BE2C (cell line): ENCODE measurements around the gene C5orf46.
"Not testable (repeated sequence)": the region's sequence is repeated elsewhere in the genome, so short reads cannot be mapped to it uniquely, and the experiment has no call there.

Experiments
- DNase-seq: peaks from one replicate; pipeline ENCODE4 v3.0.0-alpha.2; 2020
- H3K27me3 ChIP-seq: fragments of 250-450 bp; sonication (Bioruptor Pico); 2 replicates; pipeline ENCODE4 v1.5.1; 2020; ENCODE audit warnings: mild to moderate bottlenecking
- H3K36me3 ChIP-seq: fragments of 250-450 bp; sonication (Bioruptor Pico); 2 replicates; pipeline ENCODE4 v1.5.1; 2020; ENCODE audit warnings: mild to moderate bottlenecking
- H3K4me1 ChIP-seq: fragments of 250-450 bp; sonication (Bioruptor Pico); 2 replicates; pipeline ENCODE4 v1.5.1; 2020
- H3K4me3 ChIP-seq: 2 replicates; pipeline ENCODE4 v1.5.1; 2011; ENCODE audit warnings: low read depth, low read length
- H3K9me3 ChIP-seq: fragments of 250-450 bp; sonication (Bioruptor Pico); 2 replicates; pipeline ENCODE4 v1.5.1; 2020
- CTCF ChIP-seq: IDR thresholded peaks from 2 replicates; pipeline ENCODE4 v1.5.1; 2012; ENCODE audit warnings: mild to moderate bottlenecking, low read depth, low read length

The C5orf46 gene

GRCh38 chr5:147876626-147877025 lies 29.7 kb downstream of the C5orf46 start:
- Histone ChIP-seq H3K4me3 (no peak overlapping the region), H3K36me3 (no peaks in the 10 kb centered on the region), H3K9me3 (no peaks in the 10 kb centered on the region), H3K27me3 (peaks cover 51% of the 10 kb centered on the region), H3K4me1 (no peaks in the 10 kb centered on the region)
- no peak for DNase-seq
- TF ChIP-seq CTCF, result no peak

DNA sequence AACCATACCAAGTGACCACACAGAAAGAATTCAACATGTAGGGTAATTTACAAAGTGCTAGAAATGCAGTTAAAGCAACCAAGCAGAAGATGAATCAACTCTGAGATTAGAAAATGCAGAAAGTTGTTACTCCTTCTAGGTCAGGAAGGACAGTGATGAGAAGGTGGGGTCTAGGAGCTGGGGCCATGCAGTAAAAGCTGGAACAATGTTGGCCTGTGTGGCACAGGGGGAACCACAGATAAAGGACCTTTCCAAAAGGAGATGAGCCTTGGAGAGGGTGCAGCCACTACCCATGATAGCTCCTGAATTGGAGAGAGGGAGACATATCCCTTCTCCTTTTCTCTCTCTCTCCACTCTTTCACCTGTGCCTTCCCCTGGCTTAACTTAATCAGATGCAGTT lies 30.2 kb downstream of the C5orf46 start:
- Histone ChIP-seq H3K36me3 (no peaks in the 10 kb centered on the region), H3K4me1 (no peaks in the 10 kb centered on the region), H3K4me3 (no peak overlapping the region), H3K9me3 (no peaks in the 10 kb centered on the region), H3K27me3 (peaks cover 51% of the 10 kb centered on the region)
- no peak for TF ChIP-seq CTCF
- no peak for DNase-seq

DNA sequence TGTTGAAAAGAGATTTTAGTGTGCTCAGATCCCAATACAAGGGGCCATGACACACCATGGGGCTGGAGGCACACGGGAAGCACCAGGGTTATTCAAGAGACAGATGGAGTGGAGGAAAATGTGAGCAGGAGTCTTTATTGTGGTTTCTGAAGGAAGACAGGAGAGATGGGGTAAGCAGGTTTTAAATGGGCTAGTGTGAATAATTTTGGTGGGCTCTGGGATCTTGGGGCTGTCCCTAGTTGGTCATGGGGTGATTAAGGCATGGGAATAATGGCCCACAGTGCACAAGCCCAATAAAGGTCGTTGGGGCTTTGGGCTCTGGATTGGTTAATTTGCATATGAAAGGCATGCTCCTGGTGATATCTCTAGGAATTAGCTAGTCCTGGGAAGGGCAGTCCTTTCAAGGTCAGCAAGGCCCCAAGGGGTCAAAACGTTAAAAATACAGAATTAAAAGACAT lies 31.4 kb downstream of the C5orf46 start:
- no peaks in the 10 kb centered on the region for H3K4me1 ChIP-seq

GRCh38 chr5:147874118-147874875 lies 32.0 kb downstream of the C5orf46 start:
- not testable (repeated sequence) for H3K4me1 ChIP-seq, DNase-seq, H3K4me3 ChIP-seq, H3K36me3 ChIP-seq, H3K9me3 ChIP-seq
- peaks cover 36% of the 10 kb centered on the region for H3K27me3 ChIP-seq

More for the DNA sequence above, 31.4 kb downstream of the C5orf46 start:
- no peak for TF ChIP-seq CTCF
- H3K9me3 ChIP-seq, result no peaks in the 10 kb centered on the region
- H3K27me3 ChIP-seq, result peaks cover 42% of the 10 kb centered on the region
- no peak overlapping the region for H3K4me3 ChIP-seq
- no peaks in the 10 kb centered on the region for H3K36me3 ChIP-seq
- DNase-seq, result no peak

DNA sequence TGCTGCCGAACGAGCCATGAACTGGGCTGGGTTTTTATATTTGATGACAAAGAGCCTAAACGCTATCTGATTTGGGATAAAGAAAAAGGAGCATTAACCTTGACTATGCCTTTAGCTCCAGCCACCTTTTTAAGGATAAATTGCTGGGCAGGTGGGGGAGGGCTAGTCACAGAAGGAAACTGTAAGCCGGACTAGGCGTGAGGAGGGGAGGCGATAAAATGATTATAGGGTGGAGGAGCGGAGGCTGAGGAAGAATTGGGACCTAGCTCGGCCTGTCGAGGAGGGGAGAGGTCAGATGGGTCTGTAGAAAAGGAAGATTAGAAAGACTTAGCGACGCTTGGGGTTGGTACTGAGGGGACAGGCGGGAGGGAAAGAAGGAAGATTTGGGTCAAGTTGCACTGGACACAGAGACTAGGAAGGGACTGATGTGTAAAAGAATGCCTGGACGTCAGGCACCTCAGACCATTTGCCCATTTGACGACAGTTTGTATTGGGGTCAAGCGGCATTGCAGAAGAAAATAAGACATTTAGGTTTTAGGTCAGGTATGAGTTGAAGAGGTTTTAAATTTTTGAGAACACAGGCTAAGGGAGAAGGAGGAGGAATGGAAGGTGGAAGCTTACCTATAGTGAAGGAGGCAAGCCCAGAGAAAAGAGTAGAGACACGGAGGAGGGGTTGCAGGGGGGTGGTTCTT lies 33.4 kb downstream of the C5orf46 start:
- not testable (repeated sequence) for H3K36me3 ChIP-seq, H3K9me3 ChIP-seq, H3K4me3 ChIP-seq, H3K4me1 ChIP-seq, DNase-seq
- H3K27me3 ChIP-seq, result peaks cover 25% of the 10 kb centered on the region

GRCh38 chr5:147871980-147872549 lies 34.3 kb downstream of the C5orf46 start:
- not testable (repeated sequence) for H3K4me3 ChIP-seq, DNase-seq, H3K36me3 ChIP-seq, H3K9me3 ChIP-seq, H3K4me1 ChIP-seq
- peaks cover 16% of the 10 kb centered on the region for H3K27me3 ChIP-seq

- not testable (repeated sequence) for H3K27me3 ChIP-seq, H3K9me3 ChIP-seq, DNase-seq, H3K36me3 ChIP-seq, H3K4me1 ChIP-seq, H3K4me3 ChIP-seq
Measured at GRCh38 chr5:147869892-147870291, 36.4 kb downstream of the C5orf46 start.

DNA sequence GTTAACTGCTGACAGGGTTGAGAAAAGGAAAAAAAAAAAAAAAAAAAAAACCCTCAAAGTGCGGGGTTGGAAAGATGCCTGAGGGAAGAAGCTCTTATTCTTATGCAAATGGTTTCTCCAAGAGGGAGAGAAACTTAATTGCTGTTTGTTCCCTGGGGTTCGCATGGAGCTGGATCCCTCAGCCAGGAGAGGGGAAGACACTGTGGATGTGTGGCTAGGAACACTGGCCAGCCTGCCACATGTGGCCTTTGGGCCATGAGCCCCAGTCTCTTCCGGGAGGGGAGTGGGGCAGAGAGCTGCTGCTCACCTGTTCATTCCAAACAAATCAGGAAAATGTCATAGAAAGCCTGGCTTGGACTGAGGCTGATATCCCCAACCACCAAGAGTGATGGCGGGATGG lies 37.2 kb downstream of the C5orf46 start:
- no peaks in the 10 kb centered on the region for H3K4me1 ChIP-seq
- H3K27me3 ChIP-seq, result no peaks in the 10 kb centered on the region
- no peak overlapping the region for H3K4me3 ChIP-seq
- no peaks in the 10 kb centered on the region for H3K9me3 ChIP-seq
- H3K36me3 ChIP-seq, result no peaks in the 10 kb centered on the region
- DNase-seq, result no peak
- no peak for TF ChIP-seq CTCF
